Measurements from ENCODE around the gene IFI30. TPM values are rescaled to one million over a fixed set of nuclear protein-coding genes. Genes with fewer than 3 reads are reported as not detected.

Gene IFI30
- total RNA-seq, 1 donor = 23.1 TPM

- DNase-seq (ENCODE audit: low read depth) = no peak
- H3K4me3 ChIP-seq (ENCODE audit: low read depth, low read length) = no peak overlapping the region
- no peak for TF ChIP-seq CTCF (IDR thresholded peaks at IDR 0.05; ENCODE audit: insufficient read depth, low read length)
These were observed 4.8 kb upstream of the IFI30 start for GRCh38 chr19:18168673-18169381.

DNA sequence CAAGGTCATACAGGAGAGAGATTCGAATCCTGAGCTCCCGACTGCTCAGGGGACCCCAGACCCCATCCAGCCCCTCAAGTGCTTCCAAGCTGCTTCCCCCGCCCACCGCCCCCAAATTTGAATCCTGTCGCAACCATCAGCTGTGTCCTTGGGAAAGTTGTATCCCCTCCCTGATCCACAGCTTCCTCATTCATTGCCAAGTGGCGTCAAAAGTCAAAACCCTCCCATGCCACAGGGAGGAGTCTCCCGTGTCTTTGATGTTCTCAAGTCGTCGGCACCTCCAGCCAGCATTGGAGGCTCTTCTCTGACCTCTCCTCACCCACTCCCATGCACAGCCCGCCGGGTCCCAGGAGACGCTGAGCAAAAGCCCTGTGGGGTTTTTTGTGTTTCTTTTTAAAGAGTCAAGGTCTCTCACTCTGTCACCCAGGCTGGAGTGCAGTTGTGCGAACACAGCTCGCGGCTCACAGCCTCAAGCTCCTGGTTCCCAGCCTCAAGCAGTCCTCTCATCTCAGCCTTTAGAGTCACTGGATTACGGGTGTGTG lies 2.8 kb upstream of the IFI30 start:
- DNase-seq (ENCODE audit: low read depth) = no peak
- H3K4me3 ChIP-seq (ENCODE audit: low read depth, low read length) = no peak overlapping the region
- no peak for TF ChIP-seq CTCF (IDR thresholded peaks at IDR 0.05; ENCODE audit: insufficient read depth, low read length)

GRCh38 chr19:18171605-18172327 lies 1.8 kb upstream of the IFI30 start:
- DNase-seq (ENCODE audit: low read depth) = no peak
- no peak for TF ChIP-seq CTCF (IDR thresholded peaks at IDR 0.05; ENCODE audit: insufficient read depth, low read length)
- H3K4me3 ChIP-seq (ENCODE audit: low read depth, low read length) = no peak overlapping the region

DNA sequence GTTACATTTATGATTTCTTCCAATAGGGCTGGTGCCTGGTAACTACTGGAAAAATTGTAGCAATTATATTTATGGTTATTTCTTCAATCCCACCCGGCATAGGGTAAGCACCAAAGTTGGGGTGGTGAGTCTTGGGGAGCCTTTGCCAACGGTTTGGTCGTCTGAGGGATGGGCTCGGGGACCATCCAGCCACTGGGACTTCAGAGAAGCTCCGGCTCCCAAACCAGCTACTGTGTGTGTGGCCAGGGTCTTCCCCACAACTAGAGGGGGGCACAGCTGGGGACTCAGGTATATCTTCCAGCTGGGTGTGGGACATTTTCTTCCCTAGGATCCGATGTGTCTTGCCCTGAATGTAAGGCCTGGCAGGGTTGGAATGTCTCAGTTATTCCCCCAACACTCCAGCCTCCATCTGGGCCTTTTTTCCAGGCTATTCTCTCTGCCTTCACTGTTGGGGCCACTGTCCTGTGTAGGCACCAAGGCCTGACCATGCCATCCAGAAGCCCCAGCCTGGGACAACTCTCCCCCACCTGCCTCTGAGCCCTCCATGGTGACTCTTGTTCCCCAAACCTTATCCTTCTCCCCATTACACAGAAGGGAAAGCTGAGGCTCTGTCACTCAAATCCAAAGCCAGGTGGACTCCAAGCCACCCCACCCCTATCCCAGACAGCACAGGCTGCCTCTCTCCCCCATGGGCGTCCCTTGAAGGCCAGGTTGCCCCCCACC lies 1.1 kb upstream of the IFI30 start:
- DNase-seq (ENCODE audit: low read depth) = no peak
- no peak for TF ChIP-seq CTCF (IDR thresholded peaks at IDR 0.05; ENCODE audit: insufficient read depth, low read length)

DNA sequence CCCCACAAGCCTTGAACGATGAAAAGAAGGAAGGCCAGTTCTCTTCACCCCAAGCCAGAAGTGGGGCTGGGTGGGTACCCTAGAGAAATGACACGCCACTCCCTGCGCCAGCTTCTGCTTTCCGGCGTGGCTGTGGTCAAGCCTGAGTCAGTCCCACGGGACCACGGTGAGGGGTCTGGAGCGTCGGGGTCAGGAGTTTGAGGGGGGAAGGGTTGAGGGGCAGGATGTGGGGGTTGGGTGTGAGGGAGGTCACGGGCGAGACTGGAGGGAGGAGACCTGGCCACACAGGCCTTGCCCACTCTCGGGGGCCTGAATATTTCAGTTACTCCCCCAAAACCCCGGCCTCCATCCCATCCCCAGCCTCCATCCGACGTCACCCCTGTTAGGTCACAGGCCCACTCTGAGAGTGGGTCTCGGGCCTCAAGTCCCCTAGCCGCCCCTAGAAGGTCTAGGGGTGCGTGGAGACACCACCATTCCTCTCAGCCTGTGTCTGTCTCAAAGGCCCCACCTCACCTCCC lies 500 bp upstream of the IFI30 start:
- H3K4me3 ChIP-seq (ENCODE audit: low read depth, low read length) = peak overlapping the region; percentile 80
- peak; percentile 61 for DNase-seq (ENCODE audit: low read depth)
- TF ChIP-seq CTCF (IDR thresholded peaks at IDR 0.05; ENCODE audit: insufficient read depth, low read length) = no peak

More for the DNA sequence above, 1.1 kb upstream of the IFI30 start:
- no peak overlapping the region for H3K4me3 ChIP-seq (ENCODE audit: low read depth, low read length)

DNA sequence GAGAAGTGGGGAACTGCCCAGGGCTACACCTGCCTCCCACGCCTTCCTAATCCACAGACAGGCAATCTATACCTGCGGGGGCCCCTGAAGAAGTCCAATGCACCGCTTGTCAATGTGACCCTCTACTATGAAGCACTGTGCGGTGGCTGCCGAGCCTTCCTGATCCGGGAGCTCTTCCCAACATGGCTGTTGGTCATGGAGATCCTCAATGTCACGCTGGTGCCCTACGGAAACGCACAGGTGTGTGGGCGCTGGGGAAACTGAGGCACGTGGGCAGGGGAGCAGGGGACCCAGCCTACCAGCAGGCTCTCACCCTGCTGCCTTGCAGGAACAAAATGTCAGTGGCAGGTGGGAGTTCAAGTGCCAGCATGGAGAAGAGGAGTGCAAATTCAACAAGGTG lies 1.4 kb downstream of the IFI30 start:
- TF ChIP-seq CTCF (IDR thresholded peaks at IDR 0.05; ENCODE audit: insufficient read depth, low read length) = no peak
- DNase-seq (ENCODE audit: low read depth) = no peak
- peak overlapping the region; percentile 80 for H3K4me3 ChIP-seq (ENCODE audit: low read depth, low read length)
